Measurements from ENCODE around the gene SCGB1C1.

DNA sequence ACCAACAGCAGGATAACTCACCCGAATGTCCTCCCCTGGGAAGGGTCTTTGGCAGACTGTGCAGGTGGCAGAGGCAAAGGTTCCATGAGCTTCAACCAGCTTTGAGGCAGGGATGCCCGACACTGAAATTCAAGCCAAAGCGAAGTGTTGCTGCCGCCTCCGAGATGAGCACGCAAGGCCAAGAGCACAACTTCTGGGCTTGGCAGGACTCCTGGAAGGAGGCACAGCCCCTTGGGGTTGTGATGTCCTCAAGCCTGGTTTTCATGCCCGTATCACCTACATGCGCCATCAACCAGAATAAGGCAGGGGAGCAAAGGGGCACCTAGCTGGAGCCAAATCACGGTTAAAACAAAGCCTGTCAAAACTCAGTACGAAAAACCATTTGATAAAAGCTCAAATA lies 37.6 kb downstream of the SCGB1C1 start:
- TF ChIP-seq CTCF (IDR thresholded peaks at IDR 0.05) = no peak
- no peak for TF ChIP-seq POLR2A (IDR thresholded peaks at IDR 0.05)
